Measurements from ENCODE around the gene SORBS2.

- TF ChIP-seq CTCF (IDR thresholded peaks at IDR 0.05), result no peak
- TF ChIP-seq POLR2A (IDR thresholded peaks at IDR 0.05), result no peak
Measured at GRCh38 chr4:185700048-185700447, 111.9 kb downstream of the SORBS2 start.
